Measurements from ENCODE around the gene SIGLEC9.

DNA sequence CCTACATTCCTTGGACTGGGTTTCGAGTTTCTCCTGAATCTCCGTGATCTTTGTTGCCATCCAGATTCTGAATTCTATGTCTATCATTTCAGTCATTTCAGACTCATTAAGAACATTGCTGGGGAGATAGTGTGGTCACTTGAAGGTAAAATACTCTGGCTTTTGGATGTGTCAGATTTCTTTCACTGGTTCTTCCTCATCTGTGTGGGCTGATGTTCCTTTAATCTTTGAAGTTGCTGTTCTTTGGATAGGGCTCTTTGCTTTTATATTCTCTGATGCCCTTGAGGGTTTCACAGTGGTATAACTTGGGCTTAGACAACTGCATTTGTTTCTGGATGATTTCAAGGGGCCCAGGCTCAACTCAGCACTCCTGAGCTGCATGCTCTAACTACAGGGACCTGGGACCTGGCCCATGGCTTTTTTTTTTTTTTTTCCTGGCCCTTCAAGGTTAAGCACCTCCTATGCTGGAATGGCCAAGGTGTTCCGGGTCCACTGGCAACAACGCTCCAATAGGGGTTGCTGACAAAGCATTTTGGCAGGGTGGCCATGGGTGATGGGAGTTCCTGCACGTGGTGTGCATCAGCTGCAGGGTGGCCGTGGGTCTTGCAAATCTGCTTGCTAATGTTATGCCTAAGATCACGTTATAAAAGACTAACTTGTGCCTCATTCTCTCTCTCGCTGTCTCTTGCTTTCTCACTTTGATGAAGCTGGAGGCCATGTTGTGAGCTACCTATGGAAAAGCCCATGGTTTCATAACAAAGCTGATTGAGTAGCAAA lies 11.5 kb downstream of the SIGLEC9 start:
- TF ChIP-seq, protein P1, sequence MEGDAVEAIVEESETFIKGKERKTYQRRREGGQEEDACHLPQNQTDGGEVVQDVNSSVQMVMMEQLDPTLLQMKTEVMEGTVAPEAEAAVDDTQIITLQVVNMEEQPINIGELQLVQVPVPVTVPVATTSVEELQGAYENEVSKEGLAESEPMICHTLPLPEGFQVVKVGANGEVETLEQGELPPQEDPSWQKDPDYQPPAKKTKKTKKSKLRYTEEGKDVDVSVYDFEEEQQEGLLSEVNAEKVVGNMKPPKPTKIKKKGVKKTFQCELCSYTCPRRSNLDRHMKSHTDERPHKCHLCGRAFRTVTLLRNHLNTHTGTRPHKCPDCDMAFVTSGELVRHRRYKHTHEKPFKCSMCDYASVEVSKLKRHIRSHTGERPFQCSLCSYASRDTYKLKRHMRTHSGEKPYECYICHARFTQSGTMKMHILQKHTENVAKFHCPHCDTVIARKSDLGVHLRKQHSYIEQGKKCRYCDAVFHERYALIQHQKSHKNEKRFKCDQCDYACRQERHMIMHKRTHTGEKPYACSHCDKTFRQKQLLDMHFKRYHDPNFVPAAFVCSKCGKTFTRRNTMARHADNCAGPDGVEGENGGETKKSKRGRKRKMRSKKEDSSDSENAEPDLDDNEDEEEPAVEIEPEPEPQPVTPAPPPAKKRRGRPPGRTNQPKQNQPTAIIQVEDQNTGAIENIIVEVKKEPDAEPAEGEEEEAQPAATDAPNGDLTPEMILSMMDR (IDR thresholded peaks at IDR 0.05 in 2 of 3, conservative IDR thresholded peaks at IDR 0.05 in 1 of 3; ENCODE audit: control insufficient read depth in 2 of 3, extremely low read depth in 1 of 3, insufficient read depth in 1 of 3, low read depth in 3 of 3, low read length in 3 of 3), result no peak
- TF ChIP-seq, protein P2, sequence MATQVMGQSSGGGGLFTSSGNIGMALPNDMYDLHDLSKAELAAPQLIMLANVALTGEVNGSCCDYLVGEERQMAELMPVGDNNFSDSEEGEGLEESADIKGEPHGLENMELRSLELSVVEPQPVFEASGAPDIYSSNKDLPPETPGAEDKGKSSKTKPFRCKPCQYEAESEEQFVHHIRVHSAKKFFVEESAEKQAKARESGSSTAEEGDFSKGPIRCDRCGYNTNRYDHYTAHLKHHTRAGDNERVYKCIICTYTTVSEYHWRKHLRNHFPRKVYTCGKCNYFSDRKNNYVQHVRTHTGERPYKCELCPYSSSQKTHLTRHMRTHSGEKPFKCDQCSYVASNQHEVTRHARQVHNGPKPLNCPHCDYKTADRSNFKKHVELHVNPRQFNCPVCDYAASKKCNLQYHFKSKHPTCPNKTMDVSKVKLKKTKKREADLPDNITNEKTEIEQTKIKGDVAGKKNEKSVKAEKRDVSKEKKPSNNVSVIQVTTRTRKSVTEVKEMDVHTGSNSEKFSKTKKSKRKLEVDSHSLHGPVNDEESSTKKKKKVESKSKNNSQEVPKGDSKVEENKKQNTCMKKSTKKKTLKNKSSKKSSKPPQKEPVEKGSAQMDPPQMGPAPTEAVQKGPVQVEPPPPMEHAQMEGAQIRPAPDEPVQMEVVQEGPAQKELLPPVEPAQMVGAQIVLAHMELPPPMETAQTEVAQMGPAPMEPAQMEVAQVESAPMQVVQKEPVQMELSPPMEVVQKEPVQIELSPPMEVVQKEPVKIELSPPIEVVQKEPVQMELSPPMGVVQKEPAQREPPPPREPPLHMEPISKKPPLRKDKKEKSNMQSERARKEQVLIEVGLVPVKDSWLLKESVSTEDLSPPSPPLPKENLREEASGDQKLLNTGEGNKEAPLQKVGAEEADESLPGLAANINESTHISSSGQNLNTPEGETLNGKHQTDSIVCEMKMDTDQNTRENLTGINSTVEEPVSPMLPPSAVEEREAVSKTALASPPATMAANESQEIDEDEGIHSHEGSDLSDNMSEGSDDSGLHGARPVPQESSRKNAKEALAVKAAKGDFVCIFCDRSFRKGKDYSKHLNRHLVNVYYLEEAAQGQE (IDR thresholded peaks at IDR 0.05; ENCODE audit: low read depth, low read length), result no peak
- no peak for TF ChIP-seq MTA2 (IDR thresholded peaks at IDR 0.05; ENCODE audit: low read depth)
- no peak for TF ChIP-seq YBX1 (IDR thresholded peaks at IDR 0.05)
- no peak for TF ChIP-seq JUND (IDR thresholded peaks at IDR 0.05; ENCODE audit: low read depth, low read length)
- TF ChIP-seq FOXM1 (IDR thresholded peaks at IDR 0.05; ENCODE audit: low read depth, low read length), result no peak
- no peak for TF ChIP-seq PAX8 (IDR thresholded peaks at IDR 0.05)
